Stimulated activated CD4-positive, alpha-beta T cell treated with anti-CD3 and anti-CD28 coated beads, TNF-alpha, amount 100 ng/mL, for 1 hour (primary cell): ENCODE results near the gene SGIP1.
A peak's percentile ranks its signal among the peaks of the same experiment; 100 is the strongest.
"Not testable (repeated sequence)": the region's sequence is repeated elsewhere in the genome, so short reads cannot be mapped to it uniquely, and the experiment has no call there.

Experiments
- DNase-seq, 3 donors: peaks; one replicate each; pipeline ENCODE4 v3.0.0-alpha.2; 2020; ENCODE audit warnings: low read depth in 3 of 3, low spot score in 1 of 3

The SGIP1 gene

DNA sequence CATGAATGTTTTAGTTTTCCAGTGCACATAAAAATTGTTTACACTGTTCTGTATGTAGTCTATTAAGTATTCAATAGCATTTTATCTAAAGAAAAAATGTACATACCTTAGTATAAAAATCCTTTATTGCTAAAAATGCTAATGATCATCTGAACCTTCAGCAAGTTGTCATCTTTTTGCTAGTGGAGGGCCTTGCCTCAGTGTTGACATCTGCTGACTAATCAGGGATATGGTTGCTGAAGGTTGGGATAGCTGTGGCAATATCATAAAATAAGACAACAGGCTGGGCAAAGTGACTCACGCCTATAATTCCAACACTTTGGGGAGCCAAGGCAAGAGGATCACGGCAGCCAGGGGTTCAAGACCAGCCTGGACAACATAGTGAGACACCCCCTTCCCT lies 227.3 kb downstream of the SGIP1 start:
- no peak for DNase-seq

DNA sequence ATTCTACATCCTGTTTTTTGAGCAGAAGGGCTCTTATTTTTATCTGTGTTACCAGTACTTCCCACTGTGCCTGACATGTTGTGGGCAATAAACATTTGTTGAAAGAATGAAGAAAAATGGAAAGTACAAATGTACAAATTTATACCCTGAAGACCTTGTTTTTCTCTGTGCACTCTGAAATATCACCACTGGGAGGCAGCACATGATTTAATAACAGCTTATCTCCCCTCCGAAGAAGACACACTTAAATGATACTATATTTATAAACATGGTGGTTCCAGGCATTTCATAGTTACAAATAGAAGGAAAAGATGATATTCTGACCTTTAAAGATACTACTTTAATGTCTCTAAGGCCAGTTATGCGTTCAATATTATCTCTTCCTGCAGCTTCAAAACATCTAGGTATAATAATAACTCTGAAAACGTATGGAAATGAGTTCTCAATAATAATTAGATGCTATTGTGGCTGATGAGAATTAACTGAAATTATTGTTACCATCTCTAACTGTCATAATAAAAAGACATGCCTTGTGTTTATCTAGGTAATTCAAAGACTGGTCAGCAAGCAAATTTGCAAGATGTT lies 231.1 kb downstream of the SGIP1 start:
- peak in 1 of 3 donors; percentile 14 for DNase-seq

DNA sequence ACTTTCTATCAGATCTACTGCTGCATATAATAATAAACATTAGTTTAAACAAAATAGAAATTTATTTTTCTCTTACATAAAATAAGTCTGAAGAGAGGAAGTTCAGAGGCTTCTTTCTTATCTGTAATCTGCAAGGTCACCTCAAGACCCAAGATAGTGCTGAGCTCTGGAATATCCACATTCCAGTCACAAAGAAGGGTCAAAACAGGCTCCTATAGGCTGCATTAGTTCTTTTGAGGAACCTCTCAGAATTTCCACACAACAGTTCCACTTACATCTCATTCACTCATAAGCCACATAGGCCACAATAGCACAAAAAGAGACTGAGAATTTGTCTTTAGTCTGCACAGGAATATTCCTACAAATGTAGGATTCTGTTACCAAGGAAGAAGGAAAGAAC lies 233.7 kb downstream of the SGIP1 start:
- DNase-seq, result no peak

DNA sequence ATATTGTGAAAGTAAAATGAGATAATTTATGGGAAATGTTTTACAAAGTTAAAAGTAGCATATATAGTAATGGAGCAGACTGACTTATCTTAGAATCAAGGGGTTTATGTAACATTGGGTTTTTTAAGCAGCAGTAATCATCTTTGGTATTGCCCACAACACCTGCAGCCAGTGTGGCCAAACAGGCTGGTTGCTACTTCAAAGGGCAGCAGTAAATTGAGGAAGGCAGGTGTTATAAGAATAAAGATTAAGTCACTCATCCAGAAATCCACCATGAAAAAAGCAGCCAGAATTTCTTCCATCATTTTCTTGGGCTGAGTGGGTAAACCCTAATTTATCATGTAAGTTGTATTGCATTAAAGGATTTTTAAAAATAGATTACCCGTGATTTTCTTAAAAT lies 235.0 kb downstream of the SGIP1 start:
- no peak for DNase-seq

DNA sequence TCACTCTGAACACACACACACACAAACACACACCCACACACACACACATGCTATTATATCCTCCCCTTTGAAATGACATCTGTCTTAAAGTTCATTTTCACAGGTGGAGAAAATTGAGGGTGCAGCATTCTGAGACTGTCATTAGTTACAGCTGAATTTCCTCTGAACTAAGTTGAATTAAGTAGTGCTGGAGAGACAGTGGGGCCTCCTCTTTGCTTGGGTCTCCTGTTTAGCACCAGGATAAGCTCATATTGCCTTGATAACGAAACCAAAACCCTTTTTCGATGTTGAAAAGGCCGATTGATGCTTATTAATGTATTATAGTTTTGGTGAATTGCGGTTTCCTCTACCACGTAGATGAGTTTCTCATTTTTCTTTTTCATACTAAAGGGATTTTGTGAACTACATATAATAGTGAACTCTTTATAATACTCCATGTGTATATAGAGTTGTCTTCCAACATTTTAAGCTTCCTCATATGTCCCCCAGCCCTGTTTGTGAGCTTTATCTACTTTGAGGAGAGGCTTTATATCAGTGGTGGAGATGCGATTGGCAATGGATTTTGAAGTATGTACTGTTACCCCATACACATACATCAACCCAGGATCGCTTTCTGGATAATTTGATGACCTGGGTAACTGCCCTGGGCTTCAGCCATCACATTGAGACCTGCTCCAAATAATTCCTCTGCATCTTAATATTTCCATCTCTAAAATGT lies 235.7 kb downstream of the SGIP1 start:
- no peak for DNase-seq

DNA sequence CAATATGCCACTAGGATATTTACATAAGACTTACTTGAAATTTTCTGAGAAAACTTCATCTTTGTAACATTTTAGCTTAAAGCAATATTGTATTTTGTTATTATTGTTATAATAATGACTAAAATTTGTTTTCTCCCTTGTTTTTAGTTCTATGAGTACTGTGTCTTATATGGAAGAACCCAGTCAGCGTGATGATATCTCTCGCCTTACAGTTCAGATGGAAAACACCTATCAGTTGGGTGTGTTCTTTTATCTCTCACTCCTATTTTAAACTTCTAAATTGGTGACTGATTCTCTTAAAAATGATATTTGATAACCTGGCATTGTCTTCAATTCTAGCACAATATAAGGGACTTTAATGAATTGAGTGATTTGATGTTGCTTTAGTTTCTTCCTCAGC lies 236.3 kb downstream of the SGIP1 start:
- DNase-seq, result no peak

DNA sequence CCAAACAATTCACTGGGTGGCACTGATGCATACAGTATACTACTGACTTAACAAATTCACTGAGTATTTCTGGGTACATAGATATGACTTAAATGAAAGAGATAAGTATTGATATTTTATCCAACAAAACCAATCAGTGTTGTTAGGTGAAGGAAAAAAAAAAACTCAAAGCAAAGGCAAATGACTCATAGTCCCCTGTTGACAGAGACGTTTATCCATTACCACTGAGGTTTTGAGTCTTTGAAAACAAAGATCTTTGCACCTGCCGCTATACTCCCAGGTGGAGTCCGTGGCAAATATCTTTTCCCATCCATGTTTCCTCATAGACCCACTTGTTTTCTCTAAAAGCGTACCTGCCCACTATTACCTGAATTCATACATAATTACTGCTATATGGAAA lies 236.7 kb downstream of the SGIP1 start:
- DNase-seq, result no peak

DNA sequence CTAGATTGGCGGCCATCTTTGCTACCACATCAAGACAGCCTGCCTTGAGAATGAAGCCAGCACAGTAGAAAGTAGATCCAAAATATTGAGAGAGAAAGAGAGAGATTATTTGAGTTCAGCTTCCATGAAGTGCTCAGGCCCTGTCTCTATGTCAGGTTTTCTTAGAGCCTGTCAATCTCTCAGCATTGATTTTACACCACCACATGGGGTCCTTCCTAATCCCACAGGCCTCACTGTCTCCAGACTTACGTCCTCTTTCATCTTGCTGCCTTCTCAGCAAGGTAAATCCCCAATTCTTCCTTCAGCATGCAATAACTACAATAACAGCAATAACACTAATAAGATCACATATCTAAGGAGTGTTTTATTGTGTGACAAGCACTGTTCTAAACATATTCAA lies 239.3 kb downstream of the SGIP1 start:
- no peak for DNase-seq

DNA sequence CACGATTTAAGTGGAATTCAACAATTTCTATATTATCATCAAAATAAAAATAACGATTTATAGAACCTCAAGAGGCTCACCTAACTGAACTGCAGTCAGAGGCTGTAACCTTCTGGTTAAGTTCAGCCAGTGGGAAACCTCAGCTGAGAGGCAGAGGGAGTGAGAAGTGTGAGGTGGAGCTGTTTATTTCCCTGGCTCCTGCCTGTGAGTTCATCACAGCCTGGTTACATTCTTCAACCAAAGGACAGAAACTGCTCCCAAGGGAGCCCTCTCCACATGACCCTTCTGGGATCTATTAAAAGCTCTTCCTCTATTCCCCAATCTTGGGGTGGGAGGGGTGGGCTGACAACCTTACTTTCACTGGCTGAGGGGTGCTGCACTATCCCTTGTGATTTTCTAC lies 240.5 kb downstream of the SGIP1 start:
- no peak for DNase-seq

DNA sequence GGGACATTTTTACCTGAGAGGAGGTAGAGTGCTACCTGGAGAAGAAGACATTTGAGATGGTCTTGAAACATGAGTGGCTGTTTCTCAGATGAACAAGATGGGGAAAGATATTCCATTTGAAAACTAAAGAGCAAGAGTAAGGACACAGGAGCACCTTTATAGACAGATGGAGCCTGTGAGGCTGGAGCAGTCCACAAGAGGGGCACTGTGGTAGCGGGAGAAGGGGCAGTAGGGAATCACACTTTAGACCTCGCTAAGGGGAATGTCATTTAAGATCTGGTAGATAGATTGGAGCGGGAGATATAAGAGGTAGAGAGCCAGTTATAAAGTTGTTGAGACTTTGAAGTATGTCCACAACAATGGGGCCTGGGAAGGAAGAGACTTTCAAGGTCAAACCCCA lies 241.7 kb downstream of the SGIP1 start:
- DNase-seq, result no peak

DNA sequence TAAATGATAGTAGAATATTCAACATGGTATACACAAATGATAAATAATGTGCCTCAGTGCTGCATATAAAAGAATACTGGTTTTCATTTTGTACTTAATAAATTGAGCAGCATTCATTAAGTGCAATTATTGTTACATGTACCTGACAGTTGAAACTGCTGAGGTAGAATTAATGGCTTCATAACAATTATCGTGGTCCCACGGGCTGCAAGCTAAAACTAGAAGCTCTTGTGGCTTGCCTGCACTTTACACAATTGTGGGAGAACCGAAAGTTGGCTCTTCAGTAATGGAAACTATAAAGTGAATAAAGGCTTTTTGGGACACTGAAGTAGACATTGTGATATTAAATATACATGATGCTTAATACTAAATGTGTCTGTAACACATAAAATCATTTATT lies 243.9 kb downstream of the SGIP1 start:
- DNase-seq, result no peak

DNA sequence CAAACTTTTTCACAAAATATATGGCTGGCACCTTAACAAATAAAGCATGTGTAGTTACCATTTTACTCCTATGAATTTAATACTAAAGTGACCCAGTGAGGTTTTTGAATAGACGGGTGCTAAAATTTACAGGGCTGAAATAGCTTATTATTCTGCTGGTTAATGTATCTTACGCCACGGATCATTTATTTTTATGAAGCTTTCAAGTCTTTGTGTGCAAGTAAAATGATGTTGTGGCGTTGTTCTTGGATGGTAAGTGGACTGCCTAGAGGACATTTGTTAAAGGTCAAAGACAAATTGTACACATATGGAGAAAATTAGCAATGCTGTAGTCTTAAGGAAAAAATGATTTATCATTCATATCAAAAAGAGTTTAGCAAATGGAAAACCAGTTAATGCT lies 244.3 kb downstream of the SGIP1 start:
- DNase-seq, result no peak

DNA sequence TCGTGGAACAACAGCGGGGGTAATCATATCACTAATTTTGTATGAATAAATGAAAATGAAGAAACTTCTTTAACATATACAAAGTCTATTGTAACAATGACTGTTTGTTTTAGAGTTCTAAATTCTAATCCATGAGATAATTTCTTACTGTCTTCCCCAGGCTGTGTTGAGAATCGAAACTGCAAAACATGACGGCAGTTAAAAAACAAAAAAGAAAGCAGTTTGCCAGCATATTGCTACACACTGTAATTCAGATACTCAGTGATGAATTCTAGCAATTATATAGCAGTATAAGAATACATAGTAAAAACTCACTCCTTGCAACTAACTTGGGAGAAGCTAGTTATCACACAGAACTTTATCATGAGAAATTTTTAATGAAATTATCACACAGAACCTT lies 245.0 kb downstream of the SGIP1 start:
- no peak for DNase-seq

DNA sequence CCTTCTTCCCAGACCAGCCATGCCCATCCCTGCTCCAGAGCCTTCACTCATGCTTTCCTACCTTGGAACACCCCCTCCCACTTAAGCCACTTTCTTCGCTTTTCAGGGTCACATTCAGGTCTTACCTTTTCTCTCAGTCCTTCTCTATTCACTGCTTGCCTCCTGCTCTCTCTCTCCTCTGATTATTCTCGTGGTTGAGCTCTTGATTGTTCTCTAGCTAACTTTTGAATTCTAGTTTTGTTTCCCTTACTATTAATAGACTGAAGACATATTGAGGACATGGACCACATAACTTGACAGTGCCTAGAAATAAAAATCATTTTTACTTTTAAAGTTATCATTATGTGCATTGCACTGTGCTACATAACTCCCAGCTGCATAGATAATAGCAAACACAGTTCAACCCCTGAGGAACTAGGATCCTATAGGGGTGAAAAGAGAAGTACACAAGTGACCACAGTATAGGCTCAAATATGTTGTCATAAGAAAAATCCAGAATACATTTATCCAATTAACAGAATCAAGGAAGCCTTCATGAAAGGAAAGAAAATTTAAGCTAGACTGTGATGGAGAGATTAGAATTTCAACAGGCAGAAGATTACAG lies 245.6 kb downstream of the SGIP1 start:
- no peak for DNase-seq

DNA sequence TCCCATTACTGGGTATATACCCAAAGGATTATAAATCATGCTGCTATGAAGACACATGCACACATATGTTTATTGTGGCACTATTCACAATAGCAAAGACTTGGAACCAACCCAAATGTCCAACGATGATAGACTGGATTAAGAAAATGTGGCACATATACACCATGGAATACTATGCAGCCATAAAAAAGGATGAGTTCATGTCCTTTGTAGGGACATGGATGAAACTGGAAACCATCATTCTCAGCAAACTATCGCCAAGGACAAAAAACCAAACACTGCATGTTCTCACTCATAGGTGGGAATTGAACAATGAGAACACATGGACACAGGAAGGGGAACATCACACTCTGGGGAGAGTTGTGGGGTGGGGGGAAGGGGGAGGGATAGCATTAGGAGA lies 251.8 kb downstream of the SGIP1 start:
- not testable (repeated sequence) for DNase-seq

DNA sequence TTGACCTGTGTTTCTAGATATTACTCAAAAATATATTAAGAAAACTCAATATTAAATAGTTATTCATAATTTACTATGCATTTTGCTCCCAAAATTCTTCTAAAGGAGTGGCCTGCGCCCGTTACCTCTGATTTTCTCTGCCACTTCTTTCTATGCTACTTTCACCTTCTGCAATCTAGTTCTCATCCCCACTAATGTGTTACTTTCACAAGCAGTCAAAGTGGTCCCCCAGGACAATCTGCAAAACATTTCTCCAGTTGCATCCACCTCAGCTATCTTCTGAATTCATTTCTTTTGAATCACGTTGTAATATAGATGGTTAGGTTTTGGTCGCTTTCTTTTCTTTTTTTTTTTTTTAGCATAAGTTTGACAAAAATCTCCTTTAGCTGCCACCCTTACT lies 253.7 kb downstream of the SGIP1 start:
- no peak for DNase-seq

DNA sequence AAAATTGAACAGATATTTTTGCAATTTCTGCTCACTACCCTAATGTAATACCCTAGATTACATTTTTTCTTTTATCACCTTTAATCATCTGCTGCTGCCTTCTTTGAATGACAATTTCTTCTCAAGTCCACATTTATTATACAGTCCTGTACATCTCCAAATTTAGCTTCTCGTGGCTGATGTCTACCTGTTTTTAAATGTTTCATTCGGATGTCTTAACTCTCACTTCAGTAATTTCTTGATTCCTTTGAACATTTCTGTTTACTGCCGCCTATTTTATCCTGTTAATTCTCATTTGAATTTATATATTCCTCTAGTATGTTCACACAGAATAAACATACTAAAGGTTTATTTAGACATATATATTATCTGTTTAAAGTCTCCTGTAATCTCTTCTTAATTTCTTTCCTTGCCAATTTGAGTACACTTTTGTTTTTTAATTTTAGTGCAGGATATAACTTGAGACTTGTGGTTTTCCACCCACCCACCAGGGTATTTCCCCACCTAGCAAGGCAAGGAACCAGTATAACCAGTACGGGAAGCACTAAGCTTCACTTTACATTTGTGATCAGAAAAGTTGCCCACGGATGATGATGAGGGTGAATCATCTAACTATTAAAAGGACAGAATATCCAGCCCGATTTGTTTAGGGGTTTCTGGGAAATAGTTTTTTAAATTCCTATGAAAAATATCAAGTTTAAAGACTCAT lies 254.4 kb downstream of the SGIP1 start:
- DNase-seq, result peak in 2 of 3 donors; percentile 7 to 21

DNA sequence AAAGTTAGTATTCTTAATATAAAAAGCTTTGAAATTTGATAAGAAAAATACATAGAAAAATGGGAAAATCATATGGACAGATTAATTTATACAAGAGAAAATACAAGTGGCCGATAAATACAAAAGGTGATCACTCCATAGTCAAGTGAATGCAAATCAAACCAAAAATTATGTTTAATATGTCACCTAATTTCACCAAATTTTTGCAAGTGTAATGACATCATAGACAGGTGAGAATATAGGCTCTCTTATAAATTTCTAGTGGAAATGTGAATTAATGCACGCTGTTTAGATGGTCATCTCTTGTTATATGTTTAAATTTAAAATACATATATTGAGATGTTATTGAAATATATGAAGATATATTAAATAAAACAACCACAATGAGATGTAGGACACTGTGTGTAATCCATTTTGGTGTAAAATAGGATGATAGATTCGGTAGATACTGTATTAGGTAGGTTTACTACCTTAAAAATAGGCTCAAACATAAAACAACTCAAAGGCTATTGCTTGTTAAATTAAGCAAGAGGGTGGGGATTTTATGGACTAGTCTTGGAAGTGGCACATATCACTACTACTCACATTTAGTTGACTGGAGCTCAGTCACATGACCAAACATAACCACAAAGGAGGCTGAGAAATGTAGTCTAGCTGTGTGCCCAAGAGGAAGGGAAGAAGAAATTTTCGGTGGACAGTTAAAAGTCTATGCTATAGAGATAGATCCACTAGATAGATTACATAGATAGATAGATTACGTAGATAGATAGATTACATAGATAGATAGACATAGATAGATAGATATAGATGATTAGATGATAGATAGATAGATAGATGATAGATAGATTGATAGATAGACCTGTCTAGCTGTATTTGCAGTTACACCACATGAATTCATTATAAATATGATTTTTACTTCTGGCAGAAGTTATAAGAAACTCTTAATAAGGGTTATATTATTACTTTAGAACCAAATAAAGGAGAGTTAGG lies 258.0 kb downstream of the SGIP1 start:
- DNase-seq, result no peak

DNA sequence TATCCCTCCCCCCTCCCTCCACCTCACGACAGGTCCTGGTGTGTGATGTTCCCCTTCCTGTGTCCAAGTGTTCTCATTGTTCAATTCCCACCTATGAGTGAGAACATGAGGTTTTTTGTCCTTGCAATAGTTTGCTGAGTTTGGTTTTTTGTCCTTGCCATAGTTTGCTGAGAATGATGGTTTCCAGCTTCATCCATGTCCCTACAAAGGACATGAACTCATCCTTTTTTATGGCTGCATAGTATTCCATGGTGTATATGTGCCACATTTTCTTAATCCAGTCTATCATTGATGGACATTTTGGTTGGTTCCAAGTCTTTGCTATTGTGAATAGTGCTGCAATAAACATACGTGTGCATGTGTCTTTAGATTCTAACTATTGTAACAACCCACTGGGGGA lies 261.9 kb downstream of the SGIP1 start:
- not testable (repeated sequence) for DNase-seq
